HepG2 (cell line): ENCODE data around the gene RHBDD1. TPM values are rescaled to one million over a fixed set of nuclear protein-coding genes. Genes with fewer than 3 reads are reported as not detected.
A peak's percentile ranks its signal among the peaks of the same experiment; 100 is the strongest.

ENCODE experiments used
- ASH2L ChIP-seq: fragments of 300-600, 200-600 bp; sonication (generic); IDR thresholded peaks from 2 replicates; pipeline ENCODE4 v1.7.0; 2017; ENCODE audit warnings: low read depth, mild to moderate bottlenecking, moderate library complexity, mixed read lengths, low read length; ENCODE audit not compliant: insufficient read length
- CREB1 ChIP-seq, 2 experiments: fragments of 450-650 bp in 1 of 2; IDR thresholded peaks; 2 replicates each; pipeline ENCODE4 v1.6.1; 2016 to 2017; ENCODE audit warnings: control low read depth in 1 of 2, mild to moderate bottlenecking in 1 of 2, missing compliant biosample characterization in 1 of 2, missing genetic modification characterization in 1 of 2
- CREM ChIP-seq, 2 experiments: sonication (generic) in 1 of 2; formaldehyde crosslinking in 1 of 2; IDR thresholded peaks; 2 replicates each; pipeline versions ENCODE4 v1.4.0 to v1.6.1; 2016 to 2020; ENCODE audit warnings: antibody characterized with exemption in 1 of 2, mild to moderate bottlenecking in 1 of 2, missing genetic modification reagents in 1 of 2
- FLYWCH1 ChIP-seq: sonication (generic); formaldehyde crosslinking; IDR thresholded peaks from 2 replicates; pipeline ENCODE4 v1.8.1; 2023; ENCODE audit warnings: mild to moderate bottlenecking, missing genetic modification reagents
- FOSL2 ChIP-seq: sonication (generic); formaldehyde crosslinking; IDR thresholded peaks from 2 replicates; pipeline ENCODE4 v1.4.0; 2020; ENCODE audit warnings: missing genetic modification reagents
- HDAC1 ChIP-seq: sonication (generic); formaldehyde crosslinking; IDR thresholded peaks from 2 replicates; pipeline ENCODE4 v1.5.1; 2020; ENCODE audit warnings: mild to moderate bottlenecking, missing genetic modification reagents
- HMG20A ChIP-seq: IDR thresholded peaks from 2 replicates; pipeline ENCODE4 v1.6.1; 2016; ENCODE audit warnings: borderline replicate concordance
- HNF4G ChIP-seq, 2 experiments: sonication (generic) in 1 of 2; formaldehyde crosslinking in 1 of 2; IDR thresholded peaks; 2 replicates each; pipeline versions ENCODE4 v1.4.0 to v1.6.1; 2011 to 2020; ENCODE audit warnings: borderline replicate concordance in 2 of 2, low read depth in 2 of 2, mild to moderate bottlenecking in 2 of 2, low read length in 1 of 2, missing genetic modification reagents in 1 of 2, moderate library complexity in 1 of 2
- KDM6A ChIP-seq: IDR thresholded peaks from 2 replicates; pipeline ENCODE4 v1.6.1; 2016; ENCODE audit warnings: low read depth
- MED1 ChIP-seq: sonication (generic); formaldehyde crosslinking; IDR thresholded peaks from 2 replicates; pipeline ENCODE4 v1.4.0; 2020; ENCODE audit warnings: missing genetic modification reagents
- NFIC ChIP-seq: IDR thresholded peaks from 2 replicates; pipeline ENCODE4 v1.6.1; 2012; ENCODE audit warnings: mild to moderate bottlenecking, low read length, inconsistent platforms
- NR2F1 ChIP-seq, 2 experiments: fragments of 450-650 bp in 1 of 2; formaldehyde crosslinking in 1 of 2; IDR thresholded peaks; 2 replicates each; pipeline versions ENCODE4 v1.5.0 to v1.6.1; 2016 to 2020; ENCODE audit warnings: mild to moderate bottlenecking in 1 of 2, missing compliant biosample characterization in 1 of 2, missing genetic modification reagents in 1 of 2, moderate library complexity in 1 of 2
- POGZ ChIP-seq: sonication (generic); formaldehyde crosslinking; IDR thresholded peaks from 2 replicates; pipeline ENCODE4 v1.4.0; 2020; ENCODE audit warnings: mild to moderate bottlenecking, missing genetic modification reagents
- RARA ChIP-seq: IDR thresholded peaks from 2 replicates; pipeline ENCODE4 v1.6.1; 2016; ENCODE audit warnings: missing genetic modification reagents, missing compliant biosample characterization
- SMC3 ChIP-seq: IDR thresholded peaks from 2 replicates; pipeline ENCODE4 v1.6.1; 2011; ENCODE audit warnings: low read length, improper control_type of control experiment
- SOX5 ChIP-seq: IDR thresholded peaks from 2 replicates; pipeline ENCODE4 v1.6.1; 2016; ENCODE audit warnings: borderline replicate concordance
- SOX6 ChIP-seq, 2 experiments: fragments of 450-650 bp in 1 of 2; sonication (generic) in 1 of 2; formaldehyde crosslinking in 1 of 2; IDR thresholded peaks; 2 replicates each; pipeline versions ENCODE4 v1.4.0 to v1.6.1; 2017 to 2020; ENCODE audit warnings: antibody characterized with exemption in 1 of 2, mild to moderate bottlenecking in 1 of 2, missing genetic modification reagents in 1 of 2
- polyA plus RNA-seq, 8 experiments: library from polyadenylated mRNA; depleted of rRNA in 3 of 8; stranded (reverse) in 7 of 8; unstranded in 1 of 8; fragments of >200 nt; fragmentation: Illumina TruSeq in 4 of 8; extraction: Trizol in 4 of 8; gene quantifications; 2 replicates each; pipeline versions ENCODE4 v1.2.1 to v1.2.3, GENCODE V29; 2011 to 2016; ENCODE audit warnings: low read depth in 4 of 8, missing spikeins in 1 of 8, mixed read lengths in 1 of 8; ENCODE audit not compliant: insufficient read depth in 1 of 8
- total RNA-seq, 5 experiments: library from RNA; depleted of rRNA; stranded (reverse); fragments of >200 nt; fragmentation: Illumina TruSeq; extraction: Trizol; gene quantifications; 2 replicates each; pipeline ENCODE4 v1.2.3, GENCODE V29; 2016; ENCODE audit warnings: low read depth in 1 of 5
- TF ChIP-seq, protein P1 (sequence below): sonication (generic); formaldehyde crosslinking; IDR thresholded peaks from 2 replicates; pipeline ENCODE4 v1.5.1; 2020; ENCODE audit warnings: mild to moderate bottlenecking, missing genetic modification reagents, borderline replicate concordance
- TF ChIP-seq, protein P2 (sequence below): sonication (generic); formaldehyde crosslinking; IDR thresholded peaks from 2 replicates; pipeline ENCODE4 v1.4.0; 2020; ENCODE audit warnings: missing genetic modification reagents
- TF ChIP-seq, protein P3 (sequence below): sonication (generic); formaldehyde crosslinking; conservative IDR thresholded peaks from 2 replicates; pipeline ENCODE4 v1.4.0; 2020; ENCODE audit warnings: mild to moderate bottlenecking, missing genetic modification reagents, moderate library complexity
- TF ChIP-seq, protein P4 (sequence below): IDR thresholded peaks from 2 replicates; pipeline ENCODE4 v1.6.1; 2016; ENCODE audit warnings: low read depth

RHBDD1 gene
- total and polyA plus RNA-seq, 2 of the 13 experiments (the other 11 are each of a cell fraction or from before 2014, with no cell fraction given) = 8.2 to 9.5 TPM

DNA sequence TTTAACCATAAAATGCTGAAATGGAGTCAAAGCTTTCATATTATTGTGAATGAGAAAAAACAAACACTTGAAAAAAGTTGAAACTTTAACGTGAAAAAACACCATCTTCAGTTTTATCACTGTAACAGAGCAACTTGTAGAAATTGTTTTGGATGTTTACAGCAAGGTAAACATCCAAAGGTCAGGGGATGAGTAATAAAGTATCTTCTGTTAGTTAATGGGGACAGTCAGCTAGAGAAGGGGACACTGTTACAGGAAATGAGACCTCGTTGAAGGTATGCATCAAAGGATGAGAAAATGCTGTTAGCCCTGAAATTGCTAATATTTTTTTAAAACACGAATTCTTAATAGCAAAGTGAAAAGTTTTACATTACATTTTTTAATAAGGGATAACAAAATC, 2.9 kb downstream of the RHBDD1 start (continued):
- peak; percentile 56; the same call in 1 of the 2 replicates for TF ChIP-seq RARA (CRISPR knock-in tag)
- peak; percentile 66; the same call in 1 of the 2 replicates for TF ChIP-seq HMG20A
- 0 out of 2 replicates have a peak, but pooled peaks have one; percentile 27 for TF ChIP-seq MED1 (CRISPR knock-in tag)
- TF ChIP-seq, protein P1, sequence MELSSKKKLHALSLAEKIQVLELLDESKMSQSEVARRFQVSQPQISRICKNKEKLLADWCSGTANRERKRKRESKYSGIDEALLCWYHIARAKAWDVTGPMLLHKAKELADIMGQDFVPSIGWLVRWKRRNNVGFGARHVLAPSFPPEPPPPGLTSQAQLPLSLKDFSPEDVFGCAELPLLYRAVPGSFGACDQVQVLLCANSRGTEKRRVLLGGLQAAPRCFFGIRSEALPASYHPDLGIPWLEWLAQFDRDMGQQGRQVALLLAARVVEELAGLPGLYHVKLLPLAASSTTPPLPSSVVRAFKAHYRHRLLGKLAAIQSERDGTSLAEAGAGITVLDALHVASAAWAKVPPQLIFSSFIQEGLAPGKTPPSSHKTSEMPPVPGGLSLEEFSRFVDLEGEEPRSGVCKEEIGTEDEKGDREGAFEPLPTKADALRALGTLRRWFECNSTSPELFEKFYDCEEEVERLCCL (CRISPR knock-in tag) = no peak
- TF ChIP-seq CREM (IDR thresholded peaks at IDR 0.05) = peak; percentile 47
- no peak for TF ChIP-seq CREM (CRISPR knock-in tag; IDR thresholded peaks at IDR 0.05)
- peak; percentile 34 for TF ChIP-seq ASH2L
- TF ChIP-seq HNF4G (IDR thresholded peaks at IDR 0.05; ENCODE audit: borderline replicate concordance, low read depth, low read length) = peak; percentile 59; the same call in 1 of the 2 replicates
- TF ChIP-seq HNF4G (CRISPR knock-in tag; IDR thresholded peaks at IDR 0.05; ENCODE audit: borderline replicate concordance, low read depth) = no peak
- peak; percentile 72; the same call in 1 of the 2 replicates for TF ChIP-seq FOSL2
- no peak for TF ChIP-seq HDAC1 (CRISPR knock-in tag)
- TF ChIP-seq, protein P2, sequence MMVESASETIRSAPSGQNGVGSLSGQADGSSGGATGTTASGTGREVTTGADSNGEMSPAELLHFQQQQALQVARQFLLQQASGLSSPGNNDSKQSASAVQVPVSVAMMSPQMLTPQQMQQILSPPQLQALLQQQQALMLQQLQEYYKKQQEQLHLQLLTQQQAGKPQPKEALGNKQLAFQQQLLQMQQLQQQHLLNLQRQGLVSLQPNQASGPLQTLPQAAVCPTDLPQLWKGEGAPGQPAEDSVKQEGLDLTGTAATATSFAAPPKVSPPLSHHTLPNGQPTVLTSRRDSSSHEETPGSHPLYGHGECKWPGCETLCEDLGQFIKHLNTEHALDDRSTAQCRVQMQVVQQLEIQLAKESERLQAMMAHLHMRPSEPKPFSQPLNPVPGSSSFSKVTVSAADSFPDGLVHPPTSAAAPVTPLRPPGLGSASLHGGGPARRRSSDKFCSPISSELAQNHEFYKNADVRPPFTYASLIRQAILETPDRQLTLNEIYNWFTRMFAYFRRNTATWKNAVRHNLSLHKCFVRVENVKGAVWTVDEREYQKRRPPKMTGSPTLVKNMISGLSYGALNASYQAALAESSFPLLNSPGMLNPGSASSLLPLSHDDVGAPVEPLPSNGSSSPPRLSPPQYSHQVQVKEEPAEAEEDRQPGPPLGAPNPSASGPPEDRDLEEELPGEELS (CRISPR knock-in tag) = peak; percentile 82
- no peak for TF ChIP-seq CREB1 (IDR thresholded peaks at IDR 0.05)
- 0 out of 2 replicates have a peak, but pooled peaks have one; percentile 39 for TF ChIP-seq CREB1 (CRISPR knock-in tag; IDR thresholded peaks at IDR 0.05)
- TF ChIP-seq, protein P3, sequence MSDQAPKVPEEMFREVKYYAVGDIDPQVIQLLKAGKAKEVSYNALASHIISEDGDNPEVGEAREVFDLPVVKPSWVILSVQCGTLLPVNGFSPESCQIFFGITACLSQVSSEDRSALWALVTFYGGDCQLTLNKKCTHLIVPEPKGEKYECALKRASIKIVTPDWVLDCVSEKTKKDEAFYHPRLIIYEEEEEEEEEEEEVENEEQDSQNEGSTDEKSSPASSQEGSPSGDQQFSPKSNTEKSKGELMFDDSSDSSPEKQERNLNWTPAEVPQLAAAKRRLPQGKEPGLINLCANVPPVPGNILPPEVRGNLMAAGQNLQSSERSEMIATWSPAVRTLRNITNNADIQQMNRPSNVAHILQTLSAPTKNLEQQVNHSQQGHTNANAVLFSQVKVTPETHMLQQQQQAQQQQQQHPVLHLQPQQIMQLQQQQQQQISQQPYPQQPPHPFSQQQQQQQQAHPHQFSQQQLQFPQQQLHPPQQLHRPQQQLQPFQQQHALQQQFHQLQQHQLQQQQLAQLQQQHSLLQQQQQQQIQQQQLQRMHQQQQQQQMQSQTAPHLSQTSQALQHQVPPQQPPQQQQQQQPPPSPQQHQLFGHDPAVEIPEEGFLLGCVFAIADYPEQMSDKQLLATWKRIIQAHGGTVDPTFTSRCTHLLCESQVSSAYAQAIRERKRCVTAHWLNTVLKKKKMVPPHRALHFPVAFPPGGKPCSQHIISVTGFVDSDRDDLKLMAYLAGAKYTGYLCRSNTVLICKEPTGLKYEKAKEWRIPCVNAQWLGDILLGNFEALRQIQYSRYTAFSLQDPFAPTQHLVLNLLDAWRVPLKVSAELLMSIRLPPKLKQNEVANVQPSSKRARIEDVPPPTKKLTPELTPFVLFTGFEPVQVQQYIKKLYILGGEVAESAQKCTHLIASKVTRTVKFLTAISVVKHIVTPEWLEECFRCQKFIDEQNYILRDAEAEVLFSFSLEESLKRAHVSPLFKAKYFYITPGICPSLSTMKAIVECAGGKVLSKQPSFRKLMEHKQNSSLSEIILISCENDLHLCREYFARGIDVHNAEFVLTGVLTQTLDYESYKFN (CRISPR knock-in tag) = peak; percentile 78
- peak; percentile 52; the same call in 1 of the 2 replicates for TF ChIP-seq POGZ (CRISPR knock-in tag)
- TF ChIP-seq SOX6 (IDR thresholded peaks at IDR 0.05) = no peak
- peak; percentile 10; the same call in 1 of the 2 replicates for TF ChIP-seq SOX6 (CRISPR knock-in tag; IDR thresholded peaks at IDR 0.05)
- peak in 1 of 2 experiments; percentile 85; a peak in 2 of 4 replicates for TF ChIP-seq NR2F1 (CRISPR knock-in tag; IDR thresholded peaks at IDR 0.05)
- no peak for TF ChIP-seq FLYWCH1
- TF ChIP-seq SMC3 = no peak
- TF ChIP-seq SOX5 = peak; percentile 54; the same call in 1 of the 2 replicates
- TF ChIP-seq KDM6A (CRISPR knock-in tag) = peak; percentile 37; the same call in 1 of the 2 replicates
- peak; percentile 61; the same call in 1 of the 2 replicates for TF ChIP-seq NFIC
- TF ChIP-seq, protein P4, sequence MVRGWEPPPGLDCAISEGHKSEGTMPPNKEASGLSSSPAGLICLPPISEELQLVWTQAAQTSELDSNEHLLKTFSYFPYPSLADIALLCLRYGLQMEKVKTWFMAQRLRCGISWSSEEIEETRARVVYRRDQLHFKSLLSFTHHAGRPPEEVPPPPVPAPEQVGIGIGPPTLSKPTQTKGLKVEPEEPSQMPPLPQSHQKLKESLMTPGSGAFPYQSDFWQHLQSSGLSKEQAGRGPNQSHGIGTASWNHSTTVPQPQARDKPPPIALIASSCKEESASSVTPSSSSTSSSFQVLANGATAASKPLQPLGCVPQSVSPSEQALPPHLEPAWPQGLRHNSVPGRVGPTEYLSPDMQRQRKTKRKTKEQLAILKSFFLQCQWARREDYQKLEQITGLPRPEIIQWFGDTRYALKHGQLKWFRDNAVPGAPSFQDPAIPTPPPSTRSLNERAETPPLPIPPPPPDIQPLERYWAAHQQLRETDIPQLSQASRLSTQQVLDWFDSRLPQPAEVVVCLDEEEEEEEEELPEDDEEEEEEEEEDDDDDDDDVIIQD = peak; percentile 91
